Activated CD4-positive, alpha-beta T cell treated with anti-CD3 and anti-CD28 coated beads, Interleukin-10, Interleukin-2, amounts not matched to agents 100 ng/mL and 50 ng/mL, durations not matched to agents 16 hours and 8 hours (primary cell): ENCODE data around the gene ARHGAP31.

Source experiments
- DNase-seq: peaks from one replicate; pipeline ENCODE4 v3.0.0-alpha.2; 2020

Gene ARHGAP31

DNA sequence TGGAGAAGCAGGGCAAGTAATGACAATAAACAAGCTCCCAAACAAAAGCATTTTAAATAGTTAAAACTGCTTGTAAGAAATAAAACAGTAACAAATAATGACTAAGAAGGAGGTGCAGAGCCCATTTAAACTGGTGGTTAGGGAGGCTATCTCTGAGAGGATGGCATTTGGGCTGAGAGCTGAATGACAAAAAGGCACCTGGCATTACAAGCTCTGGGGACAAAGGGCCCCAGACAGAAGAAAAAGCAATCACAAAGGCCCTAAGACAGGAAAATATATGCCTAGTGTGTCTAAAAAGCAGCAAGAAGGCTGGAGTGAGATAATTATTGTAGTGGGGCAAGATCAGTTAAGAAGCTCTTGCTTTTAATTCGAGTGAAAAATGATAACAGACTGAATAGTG lies 159.6 kb downstream of the ARHGAP31 start:
- no peak for DNase-seq

DNA sequence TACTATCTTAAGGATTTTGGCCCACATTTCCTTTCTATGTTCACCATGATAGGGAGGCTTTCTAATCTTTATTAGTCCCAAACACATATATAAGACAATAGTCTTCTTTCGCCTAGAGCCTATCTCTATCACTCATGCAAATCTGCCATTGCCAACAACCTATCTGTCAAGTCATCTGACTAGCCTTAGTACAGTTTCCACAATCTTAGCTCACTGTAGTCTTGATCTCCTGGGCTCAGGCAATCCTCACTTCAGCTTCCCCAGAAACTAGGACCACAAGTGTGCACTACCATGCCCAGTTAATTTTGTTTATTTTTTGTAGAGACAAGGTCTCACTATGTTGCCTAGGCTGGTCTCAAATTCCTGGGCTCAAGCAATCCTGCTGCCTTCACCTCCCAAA lies 162.3 kb downstream of the ARHGAP31 start:
- no peak for DNase-seq

DNA sequence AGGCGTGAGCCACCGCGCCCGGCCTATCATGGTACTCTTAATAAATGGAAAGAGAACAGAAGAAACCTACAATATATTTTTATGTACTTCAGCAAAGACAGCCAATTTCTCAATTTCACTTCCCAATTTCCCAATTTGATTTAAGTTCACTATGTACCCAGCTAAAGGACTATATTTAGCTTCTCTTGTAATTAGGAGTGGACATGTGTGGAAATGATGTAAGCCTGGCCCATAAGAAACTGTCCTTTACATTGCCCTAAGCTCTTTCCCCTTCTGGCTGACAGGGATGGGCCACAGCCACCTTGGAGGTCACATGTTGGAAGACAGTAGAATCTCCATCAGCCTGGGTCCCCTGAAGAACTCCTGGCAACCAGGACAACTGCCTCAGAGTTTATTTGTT lies 163.1 kb downstream of the ARHGAP31 start:
- DNase-seq, result no peak

DNA sequence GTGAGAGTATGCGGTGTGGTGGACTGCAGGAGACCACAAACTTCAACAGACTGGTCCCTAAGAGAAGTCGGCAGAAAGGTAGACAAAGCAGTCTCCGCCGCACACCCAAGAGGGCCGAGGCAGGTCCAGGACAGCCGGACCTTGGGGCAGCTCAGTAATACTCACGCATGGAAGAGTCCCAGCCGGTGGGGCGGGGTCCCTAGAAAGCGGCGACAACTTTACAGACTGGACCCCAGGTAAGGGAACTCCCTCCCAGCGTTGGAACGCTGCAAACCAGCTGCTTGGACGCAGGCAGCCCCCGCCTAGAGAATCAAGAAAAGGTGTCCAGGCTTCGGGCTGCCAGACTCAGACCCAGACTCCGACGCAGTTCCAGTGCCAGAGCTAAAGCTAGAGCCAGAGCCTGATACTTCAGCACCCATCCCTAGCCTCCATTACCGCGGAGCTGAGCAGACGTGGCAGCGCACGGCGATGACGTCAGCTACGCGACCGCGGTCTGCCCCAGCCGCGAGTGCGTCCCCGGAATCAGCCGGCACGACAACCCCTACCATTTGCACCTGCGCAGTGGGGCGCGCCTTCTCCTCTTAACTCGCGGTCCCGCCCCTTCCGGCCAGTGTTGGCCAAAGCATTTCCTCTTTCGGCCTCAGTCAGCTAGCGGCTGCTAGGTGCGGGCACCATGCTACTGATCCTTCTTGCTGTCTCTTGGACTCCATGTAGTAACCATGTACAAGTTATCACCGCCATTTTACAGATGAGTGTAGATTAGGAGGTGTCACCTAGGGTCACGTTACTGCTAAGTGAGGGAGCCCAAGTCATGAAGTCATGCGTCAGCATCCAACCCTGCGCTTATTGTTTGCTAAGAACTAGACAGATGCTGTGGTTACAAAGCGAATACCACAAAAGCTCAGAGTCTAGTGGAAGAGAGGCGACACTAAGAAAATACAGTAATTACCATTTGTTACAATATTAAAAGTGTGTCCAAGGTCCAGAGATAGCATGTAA lies 169.3 kb downstream of the ARHGAP31 start, which contains the start of gene TMEM39A:
TMEM39A (minus strand) TSS at position 445 of the 999 bp plus-strand sequence. CDS start 1,541 bp downstream, outside the sequence.
- DNase-seq, result peak; percentile 99

DNA sequence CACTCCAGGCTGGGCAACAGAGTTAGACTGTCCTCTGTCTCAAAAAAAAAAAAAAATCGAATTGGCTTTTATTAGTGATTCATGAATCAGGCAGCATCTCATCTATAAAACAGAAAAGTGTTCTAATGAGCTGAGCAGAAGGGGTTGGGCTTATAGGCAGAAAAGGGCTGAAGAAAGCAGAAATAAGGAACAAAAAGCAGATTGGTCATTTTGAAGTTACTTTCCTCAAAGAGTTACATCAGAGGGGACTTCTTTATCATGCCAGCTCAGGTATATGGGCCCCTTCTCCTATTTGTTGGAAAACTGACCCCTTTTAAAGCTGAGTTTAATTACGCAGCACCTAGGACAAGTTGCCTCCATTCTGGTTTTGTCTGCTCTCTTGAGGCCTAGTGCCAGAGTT lies 173.9 kb downstream of the ARHGAP31 start:
- DNase-seq, result no peak

DNA sequence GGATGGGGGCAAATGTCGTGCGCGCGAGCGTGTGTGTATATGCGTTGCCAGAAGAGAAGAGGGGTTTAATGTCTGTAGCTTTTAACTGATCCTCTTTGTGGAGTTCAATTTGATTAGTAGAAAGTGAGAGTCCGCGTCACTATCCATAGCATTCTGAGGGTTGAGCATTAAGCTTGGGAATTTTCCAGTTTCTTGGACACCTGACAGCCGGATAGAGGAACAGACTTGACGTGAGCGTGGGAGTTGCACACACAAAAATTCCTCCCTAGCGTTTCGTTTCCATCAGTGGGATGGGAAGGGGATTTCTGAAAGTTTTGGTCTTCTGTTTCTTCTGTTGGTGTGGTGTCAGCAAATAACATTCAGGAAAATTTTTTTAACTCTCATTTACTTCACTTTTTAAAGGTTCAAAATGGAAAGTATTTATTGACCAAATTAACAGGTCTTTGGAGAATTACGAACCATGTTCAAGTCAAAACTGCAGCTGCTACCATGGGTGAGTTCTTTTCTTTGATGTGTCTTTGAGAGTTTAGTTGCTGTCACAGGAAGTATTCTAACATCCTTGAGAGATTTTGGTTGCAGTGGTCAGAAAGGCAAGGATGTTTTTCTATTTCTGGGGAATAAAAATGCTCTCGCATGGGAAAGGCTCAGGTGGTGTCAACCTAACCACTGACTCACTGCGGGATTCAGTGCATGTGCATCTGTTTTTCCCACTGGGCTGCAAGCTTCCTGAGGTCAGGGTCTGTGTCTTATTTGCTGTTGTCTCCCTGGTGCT lies 175.4 kb downstream of the ARHGAP31 start:
- peak; percentile 10 for DNase-seq
